SK-N-SH treated with all-trans-retinoic acid at 6 μM for 48 hours (cell line): Measurements from ENCODE around the gene ANK2.

Experiments used
- ATAC-seq: fragments of 200-7000 bp; cut with Tn5 transposase; 3 replicates; pipeline ENCODE4 v1.9.1; 2020; ENCODE audit warnings: mild to moderate bottlenecking, moderate library complexity
- BACH2 ChIP-seq: fragments of 250-450 bp; sonication (Bioruptor Pico); IDR thresholded peaks from 2 replicates; pipeline ENCODE4 v1.9.0; 2021; ENCODE audit warnings: mild to moderate bottlenecking, borderline replicate concordance
- CREB5 ChIP-seq: fragments of 250-450 bp; sonication (Bioruptor Pico); IDR thresholded peaks from 2 replicates; pipeline ENCODE4 v1.5.1; 2020; ENCODE audit warnings: low read depth, mild to moderate bottlenecking, moderate library complexity
- CSDC2 ChIP-seq: fragments of 250-450 bp; sonication (Bioruptor Pico); IDR thresholded peaks from 2 replicates; pipeline ENCODE4 v1.5.0; 2020; ENCODE audit warnings: mild to moderate bottlenecking, moderate library complexity
- ESRRG ChIP-seq: fragments of 250-450 bp; sonication (Bioruptor Pico); IDR thresholded peaks from 2 replicates; pipeline ENCODE4 v1.6.1; 2021; ENCODE audit warnings: mild to moderate bottlenecking
- GLIS3 ChIP-seq: fragments of 250-450 bp; sonication (Bioruptor Pico); IDR thresholded peaks from 2 replicates; pipeline ENCODE4 v1.5.0; 2020; ENCODE audit warnings: mild to moderate bottlenecking, moderate library complexity
- OSR1 ChIP-seq: fragments of 250-450 bp; sonication (Bioruptor Pico); IDR thresholded peaks from 2 replicates; pipeline ENCODE4 v1.8.0; 2022; ENCODE audit warnings: moderate library complexity, mild to moderate bottlenecking, inconsistent platforms
- PATZ1 ChIP-seq: fragments of 250-450 bp; sonication (Bioruptor Pico); IDR thresholded peaks from 2 replicates; pipeline ENCODE4 v1.8.0; 2020; ENCODE audit warnings: mild to moderate bottlenecking, moderate library complexity, borderline replicate concordance
- POU6F1 ChIP-seq: fragments of 250-450 bp; sonication (Bioruptor Pico); IDR thresholded peaks from 2 replicates; pipeline ENCODE4 v1.8.0; 2021; ENCODE audit warnings: low read depth, mild to moderate bottlenecking, moderate library complexity, borderline replicate concordance
- PPARA ChIP-seq: fragments of 250-450 bp; sonication (Bioruptor Pico); IDR thresholded peaks from 2 replicates; pipeline ENCODE4 v1.5.0; 2020; ENCODE audit warnings: mild to moderate bottlenecking, borderline replicate concordance
- RARB ChIP-seq: fragments of 250-450 bp; sonication (Bioruptor Pico); IDR thresholded peaks from 2 replicates; pipeline ENCODE4 v1.8.0; 2021; ENCODE audit warnings: mild to moderate bottlenecking, moderate library complexity
- SNAI2 ChIP-seq: fragments of 250-450 bp; sonication (Bioruptor Pico); IDR thresholded peaks from 2 replicates; pipeline ENCODE4 v1.5.0; 2020; ENCODE audit warnings: mild to moderate bottlenecking, moderate library complexity
- TCF4 ChIP-seq: fragments of 250-450 bp; sonication (Bioruptor Pico); IDR thresholded peaks from 2 replicates; pipeline ENCODE4 v1.8.0; 2021; ENCODE audit warnings: mild to moderate bottlenecking, moderate library complexity, borderline replicate concordance
- TOX ChIP-seq: fragments of 250-450 bp; sonication (Bioruptor Pico); IDR thresholded peaks from 2 replicates; pipeline ENCODE4 v1.8.0; 2021; ENCODE audit warnings: mild to moderate bottlenecking, moderate library complexity, borderline replicate concordance
- TSHZ2 ChIP-seq: fragments of 250-450 bp; sonication (Bioruptor Pico); IDR thresholded peaks from 2 replicates; pipeline ENCODE4 v1.5.0; 2020; ENCODE audit warnings: mild to moderate bottlenecking, moderate library complexity
- ZC3H10 ChIP-seq: fragments of 250-450 bp; sonication (Bioruptor Pico); IDR thresholded peaks from 2 replicates; pipeline ENCODE4 v1.5.1; 2021; ENCODE audit warnings: mild to moderate bottlenecking, moderate library complexity
- ZFP3 ChIP-seq: fragments of 250-450 bp; sonication (Bioruptor Pico); IDR thresholded peaks from 2 replicates; pipeline ENCODE4 v1.5.0; 2020; ENCODE audit warnings: mild to moderate bottlenecking, moderate library complexity
- ZFP30 ChIP-seq: fragments of 450-650 bp; formaldehyde crosslinking; IDR thresholded peaks from 2 replicates; pipeline ENCODE4 v1.5.0; 2022; ENCODE audit warnings: mild to moderate bottlenecking, moderate library complexity
- ZNF565 ChIP-seq: fragments of 450-650 bp; formaldehyde crosslinking; conservative IDR thresholded peaks from 2 replicates; pipeline ENCODE4 v1.5.0; 2020; ENCODE audit warnings: low read depth, mild to moderate bottlenecking, moderate library complexity
- ZNF8 ChIP-seq: fragments of 450-650 bp; formaldehyde crosslinking; IDR thresholded peaks from 2 replicates; pipeline ENCODE4 v1.5.0; 2020; ENCODE audit warnings: mild to moderate bottlenecking, moderate library complexity
- TF ChIP-seq, protein P1 (sequence below): fragments of 250-450 bp; sonication (Bioruptor Pico); IDR thresholded peaks from 2 replicates; pipeline ENCODE4 v1.5.1; 2021; ENCODE audit warnings: mild to moderate bottlenecking, moderate library complexity

ANK2 gene

GRCh38 chr4:113116414-113117357 lies 67.2 kb downstream of the ANK2 start:
- TF ChIP-seq ZFP3 (CRISPR knock-in tag) (no peak), RARB (CRISPR knock-in tag) (no peak), TOX (CRISPR knock-in tag) (no peak), PATZ1 (CRISPR knock-in tag) (no peak), PPARA (no peak), ZNF565 (CRISPR knock-in tag) (no peak), ZNF8 (CRISPR knock-in tag) (no peak), TCF4 (CRISPR knock-in tag) (no peak), POU6F1 (CRISPR knock-in tag) (no peak), CREB5 (CRISPR knock-in tag) (no peak), ZC3H10 (CRISPR knock-in tag) (no peak)
- no peak for ATAC-seq

GRCh38 chr4:113117358-113117702 lies 67.9 kb downstream of the ANK2 start:
- ATAC-seq: no peak
- no peak for TF ChIP-seq ZNF565 (CRISPR knock-in tag)
- TF ChIP-seq ESRRG (CRISPR knock-in tag): no peak
- no peak for TF ChIP-seq GLIS3 (CRISPR knock-in tag)
- TF ChIP-seq ZFP30 (CRISPR knock-in tag): no peak
- TF ChIP-seq TOX (CRISPR knock-in tag): no peak
- TF ChIP-seq RARB (CRISPR knock-in tag): no peak
- TF ChIP-seq POU6F1 (CRISPR knock-in tag): no peak
- TF ChIP-seq CSDC2: no peak
- TF ChIP-seq CREB5 (CRISPR knock-in tag): no peak
- no peak for TF ChIP-seq BACH2 (CRISPR knock-in tag)
- TF ChIP-seq ZC3H10 (CRISPR knock-in tag): no peak
- no peak for TF ChIP-seq ZFP3 (CRISPR knock-in tag)
- TF ChIP-seq, protein P1, sequence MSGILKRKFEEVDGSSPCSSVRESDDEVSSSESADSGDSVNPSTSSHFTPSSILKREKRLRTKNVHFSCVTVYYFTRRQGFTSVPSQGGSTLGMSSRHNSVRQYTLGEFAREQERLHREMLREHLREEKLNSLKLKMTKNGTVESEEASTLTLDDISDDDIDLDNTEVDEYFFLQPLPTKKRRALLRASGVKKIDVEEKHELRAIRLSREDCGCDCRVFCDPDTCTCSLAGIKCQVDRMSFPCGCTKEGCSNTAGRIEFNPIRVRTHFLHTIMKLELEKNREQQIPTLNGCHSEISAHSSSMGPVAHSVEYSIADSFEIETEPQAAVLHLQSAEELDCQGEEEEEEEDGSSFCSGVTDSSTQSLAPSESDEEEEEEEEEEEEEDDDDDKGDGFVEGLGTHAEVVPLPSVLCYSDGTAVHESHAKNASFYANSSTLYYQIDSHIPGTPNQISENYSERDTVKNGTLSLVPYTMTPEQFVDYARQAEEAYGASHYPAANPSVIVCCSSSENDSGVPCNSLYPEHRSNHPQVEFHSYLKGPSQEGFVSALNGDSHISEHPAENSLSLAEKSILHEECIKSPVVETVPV: no peak
- no peak for TF ChIP-seq SNAI2 (CRISPR knock-in tag)
- TF ChIP-seq TCF4 (CRISPR knock-in tag): no peak
- no peak for TF ChIP-seq TSHZ2
- no peak for TF ChIP-seq ZNF8 (CRISPR knock-in tag)
- no peak for TF ChIP-seq OSR1 (CRISPR knock-in tag)
- no peak for TF ChIP-seq PPARA
